Amniotic stem cell (primary cell): ENCODE measurements around the gene GOLIM4.

Experiments
- DNase-seq: peaks from one replicate; lab custom pipeline; 2025; lab: John Stamatoyannopoulos, UW

GOLIM4 gene

GRCh38 chr3:168100777-168101492 lies 5.2 kb upstream of the GOLIM4 start:
- no peak for DNase-seq

GRCh38 chr3:168097381-168097780 lies 1.7 kb upstream of the GOLIM4 start:
- no peak for DNase-seq

DNA sequence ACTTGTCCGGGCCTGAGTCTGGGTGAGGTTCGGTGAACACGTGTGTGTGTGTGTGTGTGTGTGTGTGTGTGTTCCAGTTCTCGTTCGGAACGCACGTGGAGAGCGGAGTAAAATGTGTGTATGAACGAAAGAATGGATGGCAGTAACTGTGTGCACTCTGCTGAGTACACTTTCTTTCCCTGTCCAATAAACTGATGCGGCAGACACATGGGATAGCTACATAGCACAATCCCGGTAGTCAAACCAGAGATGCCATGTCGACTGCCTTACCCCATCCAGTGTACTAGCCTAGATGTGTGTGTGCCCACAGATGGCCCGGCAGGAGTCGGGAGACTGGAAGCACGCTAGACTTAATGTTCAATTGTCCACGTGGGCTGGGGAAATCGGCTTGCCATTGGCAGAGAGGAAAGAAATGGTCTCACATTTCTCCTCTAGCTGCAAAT lies 507 bp upstream of the GOLIM4 start:
- DNase-seq, result peak; percentile 69

DNA sequence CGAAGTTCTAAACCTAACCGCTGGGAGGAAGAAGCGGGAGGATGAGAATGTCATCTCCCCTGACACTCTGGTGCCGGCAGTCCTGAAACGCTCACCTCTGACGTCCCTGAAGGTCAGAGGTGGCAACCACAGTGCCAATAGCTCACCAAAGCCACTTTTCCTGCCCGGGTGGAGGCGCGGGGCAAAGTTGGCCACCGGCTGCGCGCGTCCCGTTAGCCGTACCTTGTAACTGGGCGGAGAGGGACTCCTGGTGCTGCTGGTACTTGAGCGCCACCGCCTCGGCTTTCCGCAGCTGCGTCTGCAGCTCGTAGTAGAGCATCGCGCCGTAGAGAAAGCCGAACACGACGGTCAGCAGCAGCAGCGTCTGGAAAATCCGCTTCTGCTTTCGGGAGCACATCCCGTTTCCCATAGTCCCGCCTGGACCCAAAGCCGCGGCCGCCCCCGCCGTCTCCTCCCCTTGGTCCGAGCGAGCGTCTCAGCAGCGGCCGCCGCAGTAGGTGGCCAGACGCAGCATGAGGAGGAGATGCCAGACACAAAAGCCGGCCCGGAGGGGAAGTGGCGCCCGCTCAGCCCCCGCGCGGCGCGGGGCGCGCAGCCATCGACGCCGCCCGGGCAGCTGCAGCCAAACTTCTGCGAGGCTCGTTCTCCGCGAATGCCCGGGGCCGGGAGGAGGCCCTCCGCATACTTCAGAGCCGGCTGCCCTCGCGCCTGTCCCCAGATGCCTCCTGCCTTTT lies 680 bp downstream of the GOLIM4 start:
- peak; percentile 66 for DNase-seq

GRCh38 chr3:168094580-168094876 lies 1.2 kb downstream of the GOLIM4 start:
- no peak for DNase-seq

- DNase-seq, result no peak
Observed at GRCh38 chr3:168093790-168094189, 1.9 kb downstream of the GOLIM4 start.

DNA sequence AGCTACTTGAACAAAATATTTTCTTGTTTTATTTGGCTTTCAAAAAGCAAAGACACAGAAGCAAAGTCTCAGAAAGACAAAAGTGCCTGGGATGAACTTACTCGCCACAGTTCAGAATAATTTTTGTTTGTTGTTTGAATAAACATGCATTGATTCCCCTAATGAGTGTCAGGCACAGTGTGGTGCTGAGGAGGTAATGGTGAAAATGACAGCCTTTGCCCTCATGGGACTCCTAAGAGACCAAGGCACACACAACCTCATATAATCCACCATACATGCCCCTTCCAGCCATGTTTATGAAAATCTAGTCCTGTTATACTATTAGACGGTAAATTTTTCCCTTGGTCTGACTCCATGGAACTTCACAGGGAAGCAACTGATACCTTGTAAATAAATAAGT lies 2.5 kb downstream of the GOLIM4 start:
- DNase-seq, result no peak

DNA sequence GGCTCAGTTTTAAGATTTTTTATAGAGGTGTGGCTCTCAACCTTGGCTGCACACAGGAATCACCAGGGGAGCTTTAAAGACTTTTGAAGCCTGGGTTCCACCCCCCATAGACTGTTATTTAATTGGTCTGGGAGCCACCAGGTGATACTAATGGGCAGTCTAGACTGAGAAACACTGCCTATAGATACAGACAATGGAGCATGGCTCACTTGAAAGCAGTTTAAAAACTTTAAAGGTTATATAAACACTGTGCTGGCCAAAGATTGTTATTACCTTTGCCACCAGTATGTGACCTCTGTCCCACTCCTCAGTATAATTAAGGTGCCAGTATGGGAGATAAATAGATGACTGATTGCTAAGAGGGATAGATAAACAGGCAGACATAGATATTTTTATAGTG lies 3.8 kb downstream of the GOLIM4 start:
- DNase-seq, result no peak

- DNase-seq, result no peak
Observed at GRCh38 chr3:168091302-168091858, 4.3 kb downstream of the GOLIM4 start.

- no peak for DNase-seq
Observed at GRCh38 chr3:168090306-168091085, 5.2 kb downstream of the GOLIM4 start.

- DNase-seq, result no peak
Observed at GRCh38 chr3:168089179-168089771, 6.4 kb downstream of the GOLIM4 start.

GRCh38 chr3:168088106-168088720 lies 7.5 kb downstream of the GOLIM4 start:
- no peak for DNase-seq

GRCh38 chr3:168087539-168087938 lies 8.2 kb downstream of the GOLIM4 start:
- DNase-seq, result no peak

GRCh38 chr3:168086541-168087260 lies 9.0 kb downstream of the GOLIM4 start:
- no peak for DNase-seq

- no peak for DNase-seq
Observed at GRCh38 chr3:168085491-168086119, 10.1 kb downstream of the GOLIM4 start.

DNA sequence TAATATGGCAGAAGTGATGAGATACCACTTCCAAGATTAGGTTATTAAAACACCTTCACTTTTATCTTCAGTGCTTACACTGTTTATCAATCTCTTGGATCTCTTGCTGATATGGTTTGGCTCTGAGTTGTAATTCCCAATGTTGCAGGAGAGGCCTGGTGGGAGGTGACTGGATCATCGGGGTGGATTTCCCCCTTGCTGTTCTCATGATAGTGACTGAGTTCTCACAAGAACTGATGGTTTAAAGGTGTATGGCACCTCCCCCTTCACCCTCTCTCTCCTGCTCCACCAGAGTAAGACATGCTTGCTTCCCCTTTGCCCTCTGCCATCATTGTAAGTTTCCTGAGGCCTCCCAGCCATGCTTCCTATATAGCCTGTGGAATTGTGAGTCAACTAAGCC lies 11.8 kb downstream of the GOLIM4 start:
- DNase-seq, result no peak

- no peak for DNase-seq
Observed at GRCh38 chr3:168081856-168082255, 13.9 kb downstream of the GOLIM4 start.

- DNase-seq, result no peak
Observed at GRCh38 chr3:168081171-168081771, 14.5 kb downstream of the GOLIM4 start.

DNA sequence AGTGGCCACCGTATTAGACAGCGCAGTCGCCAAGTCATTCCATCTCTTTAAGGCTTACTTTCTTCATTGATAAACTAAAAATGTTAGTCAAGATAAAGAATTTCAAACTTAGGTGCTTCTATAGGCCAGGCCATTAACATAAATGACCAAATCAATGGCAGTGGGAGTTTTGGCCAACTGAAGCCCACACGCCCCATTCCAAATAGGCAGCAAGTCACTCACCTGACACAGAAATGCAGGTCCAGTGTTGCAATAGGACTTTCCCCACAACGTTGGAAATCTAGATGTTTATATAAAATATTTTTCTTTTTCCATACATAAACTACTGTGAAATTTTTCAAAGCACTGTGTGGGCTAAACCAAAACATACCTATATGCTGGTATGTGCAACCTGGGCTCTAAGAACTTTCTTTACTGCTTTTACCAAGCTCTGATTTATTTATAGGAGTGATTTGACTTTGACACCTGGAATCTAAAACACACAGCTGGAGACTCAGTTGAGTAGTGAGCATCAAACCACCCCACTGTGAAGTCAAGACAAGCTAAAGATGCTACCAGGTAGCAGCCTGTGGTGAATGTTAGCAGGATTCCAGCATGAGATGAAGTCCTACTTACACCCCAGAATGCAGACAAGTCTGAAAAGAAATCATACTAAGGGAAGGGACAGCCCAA lies 15.1 kb downstream of the GOLIM4 start:
- DNase-seq, result no peak

DNA sequence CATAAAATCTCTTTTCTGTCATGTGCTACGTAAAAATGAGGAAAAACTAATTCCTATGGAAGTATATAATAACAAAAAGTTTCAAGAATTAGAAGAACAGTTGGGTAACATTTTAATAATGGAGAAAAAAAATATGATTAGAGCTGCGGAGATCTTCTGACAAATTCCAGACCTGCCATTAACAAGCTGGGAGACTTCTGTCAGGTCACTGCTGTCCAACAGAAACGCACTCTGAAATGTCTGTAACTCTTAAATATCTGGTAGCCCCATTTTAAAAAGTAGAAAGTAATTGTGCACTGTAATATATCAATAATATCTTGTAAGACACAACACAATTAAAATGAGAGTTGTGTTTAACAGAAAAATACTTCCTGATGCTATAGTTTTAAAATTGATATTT lies 15.7 kb downstream of the GOLIM4 start:
- no peak for DNase-seq
